ENCODE data around the gene MUC5AC. TPM values are rescaled to one million over a fixed set of nuclear protein-coding genes. Genes with fewer than 3 reads are reported as not detected.

Gene MUC5AC
- total RNA-seq, 1 experiment from 2014 or later, result 0.11 TPM

GRCh38 chr11:1207401-1208143 is 49.8 kb downstream of the MUC5AC start:
- TF ChIP-seq EZH2 (IDR thresholded peaks at IDR 0.05; ENCODE audit: low read length, unreplicated experiment) (no peak), EZH2phosphoT487 (IDR thresholded peaks at IDR 0.05; ENCODE audit: borderline replicate concordance, low read length) (no peak), CTCF (conservative IDR thresholded peaks at IDR 0.05; ENCODE audit: low read depth, low read length) (no peak)
- ChIA-PET CTCF (no interaction called here), POLR2A (ENCODE audit: unreplicated experiment) (no interaction called here)
- intact Hi-C loops (cut with micrococcal nuclease), result no loop called here
- Histone ChIP-seq H4K20me1 (ENCODE audit: low read length) (no peaks in the 10 kb centered on the region), H3K79me2 (ENCODE audit: low read length) (no peaks in the 10 kb centered on the region), H3K9me2 (replicated peaks; ENCODE audit: low read length) (no peaks in the 10 kb centered on the region), H2AFZ (ENCODE audit: low read length) (no peak overlapping the region), H3K27ac (ENCODE audit: low read length) (no peak overlapping the region), H3K4me2 (ENCODE audit: low read length) (no peak overlapping the region), H3K4me3 (ENCODE audit: low read length) (no peak overlapping the region), H3K27me3 (ENCODE audit: low read length) (no peaks in the 10 kb centered on the region), H3K9ac (ENCODE audit: low read length) (no peak overlapping the region), H3F3A (ENCODE audit: low read length, unreplicated experiment) (no peaks in the 10 kb centered on the region), H3K4me1 (ENCODE audit: insufficient read depth, low read length) (peaks cover 14% of the 10 kb centered on the region), H3K9me3 (ENCODE audit: low read length) (peaks cover 5% of the 10 kb centered on the region; the same call in 1 of the 2 replicates), H3K36me3 (ENCODE audit: low read depth, low read length) (no peaks in the 10 kb centered on the region)
- DNase-seq, result no peak
- ATAC-seq, result no peak
- BruUV-seq (replicated peaks), result no TSS peak

- TF ChIP-seq EZH2phosphoT487 (IDR thresholded peaks at IDR 0.05; ENCODE audit: borderline replicate concordance, low read length) (no peak), CTCF (conservative IDR thresholded peaks at IDR 0.05; ENCODE audit: low read depth, low read length) (no peak), EZH2 (IDR thresholded peaks at IDR 0.05; ENCODE audit: low read length, unreplicated experiment) (no peak)
- Histone ChIP-seq H3K9me3 (ENCODE audit: low read length) (peaks cover 5% of the 10 kb centered on the region; the same call in 1 of the 2 replicates), H3K27ac (ENCODE audit: low read length) (no peak overlapping the region), H2AFZ (ENCODE audit: low read length) (no peak overlapping the region), H3K4me3 (ENCODE audit: low read length) (no peak overlapping the region), H3K4me2 (ENCODE audit: low read length) (no peak overlapping the region), H3K27me3 (ENCODE audit: low read length) (no peaks in the 10 kb centered on the region), H3K9ac (ENCODE audit: low read length) (no peak overlapping the region), H3F3A (ENCODE audit: low read length, unreplicated experiment) (no peaks in the 10 kb centered on the region), H3K4me1 (ENCODE audit: insufficient read depth, low read length) (peaks cover 14% of the 10 kb centered on the region), H4K20me1 (ENCODE audit: low read length) (no peaks in the 10 kb centered on the region), H3K36me3 (ENCODE audit: low read depth, low read length) (no peaks in the 10 kb centered on the region), H3K9me2 (replicated peaks; ENCODE audit: low read length) (no peaks in the 10 kb centered on the region), H3K79me2 (ENCODE audit: low read length) (no peaks in the 10 kb centered on the region)
- intact Hi-C loops (cut with micrococcal nuclease), result no loop called here
- ChIA-PET POLR2A (ENCODE audit: unreplicated experiment) (no interaction called here), CTCF (no interaction called here)
- no peak for DNase-seq
- BruUV-seq (replicated peaks), result no TSS peak
- ATAC-seq, result no peak
These were observed 50.3 kb downstream of the MUC5AC start for GRCh38 chr11:1208144-1208393.

- CTCF ChIA-PET, result no interaction called here
- Histone ChIP-seq H3K27ac (ENCODE audit: low read length) (no peak overlapping the region), H3F3A (ENCODE audit: low read length, unreplicated experiment) (no peaks in the 10 kb centered on the region), H3K9me2 (replicated peaks; ENCODE audit: low read length) (no peaks in the 10 kb centered on the region), H3K79me2 (ENCODE audit: low read length) (no peaks in the 10 kb centered on the region), H4K20me1 (ENCODE audit: low read length) (no peaks in the 10 kb centered on the region), H3K4me1 (ENCODE audit: insufficient read depth, low read length) (peaks cover 8% of the 10 kb centered on the region), H3K27me3 (ENCODE audit: low read length) (no peaks in the 10 kb centered on the region), H3K4me3 (ENCODE audit: low read length) (no peak overlapping the region), H3K9ac (ENCODE audit: low read length) (no peak overlapping the region), H2AFZ (ENCODE audit: low read length) (no peak overlapping the region), H3K9me3 (ENCODE audit: low read length) (peaks cover 5% of the 10 kb centered on the region; the same call in 1 of the 2 replicates), H3K4me2 (ENCODE audit: low read length) (no peak overlapping the region), H3K36me3 (ENCODE audit: low read depth, low read length) (no peaks in the 10 kb centered on the region)
- no peak for TF ChIP-seq EZH2phosphoT487 (IDR thresholded peaks at IDR 0.05; ENCODE audit: borderline replicate concordance, low read length)
- no peak for TF ChIP-seq EZH2 (IDR thresholded peaks at IDR 0.05; ENCODE audit: low read length, unreplicated experiment)
- TF ChIP-seq CTCF (conservative IDR thresholded peaks at IDR 0.05; ENCODE audit: low read depth, low read length), result no peak
- intact Hi-C loops (cut with micrococcal nuclease), result no loop called here
- ATAC-seq, result no peak
- POLR2A ChIA-PET (ENCODE audit: unreplicated experiment), result no interaction called here
- no TSS peak for BruUV-seq (replicated peaks)
- DNase-seq, result no peak
These were observed 50.9 kb downstream of the MUC5AC start for GRCh38 chr11:1208394-1209261.
